NCI-H2107 treated with DMSO at 0.1 percent for 48 hours (cell line): Measurements from ENCODE around the gene PEX14.
"Not testable (repeated sequence)": the region's sequence is repeated elsewhere in the genome, so short reads cannot be mapped to it uniquely, and the experiment has no call there.

Source experiments
- DNase-seq: peaks from one replicate; lab custom pipeline; 2025; ENCODE audit not compliant: unreplicated experiment; lab: John Stamatoyannopoulos, UW

Gene PEX14, protein sequence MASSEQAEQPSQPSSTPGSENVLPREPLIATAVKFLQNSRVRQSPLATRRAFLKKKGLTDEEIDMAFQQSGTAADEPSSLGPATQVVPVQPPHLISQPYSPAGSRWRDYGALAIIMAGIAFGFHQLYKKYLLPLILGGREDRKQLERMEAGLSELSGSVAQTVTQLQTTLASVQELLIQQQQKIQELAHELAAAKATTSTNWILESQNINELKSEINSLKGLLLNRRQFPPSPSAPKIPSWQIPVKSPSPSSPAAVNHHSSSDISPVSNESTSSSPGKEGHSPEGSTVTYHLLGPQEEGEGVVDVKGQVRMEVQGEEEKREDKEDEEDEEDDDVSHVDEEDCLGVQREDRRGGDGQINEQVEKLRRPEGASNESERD

DNA sequence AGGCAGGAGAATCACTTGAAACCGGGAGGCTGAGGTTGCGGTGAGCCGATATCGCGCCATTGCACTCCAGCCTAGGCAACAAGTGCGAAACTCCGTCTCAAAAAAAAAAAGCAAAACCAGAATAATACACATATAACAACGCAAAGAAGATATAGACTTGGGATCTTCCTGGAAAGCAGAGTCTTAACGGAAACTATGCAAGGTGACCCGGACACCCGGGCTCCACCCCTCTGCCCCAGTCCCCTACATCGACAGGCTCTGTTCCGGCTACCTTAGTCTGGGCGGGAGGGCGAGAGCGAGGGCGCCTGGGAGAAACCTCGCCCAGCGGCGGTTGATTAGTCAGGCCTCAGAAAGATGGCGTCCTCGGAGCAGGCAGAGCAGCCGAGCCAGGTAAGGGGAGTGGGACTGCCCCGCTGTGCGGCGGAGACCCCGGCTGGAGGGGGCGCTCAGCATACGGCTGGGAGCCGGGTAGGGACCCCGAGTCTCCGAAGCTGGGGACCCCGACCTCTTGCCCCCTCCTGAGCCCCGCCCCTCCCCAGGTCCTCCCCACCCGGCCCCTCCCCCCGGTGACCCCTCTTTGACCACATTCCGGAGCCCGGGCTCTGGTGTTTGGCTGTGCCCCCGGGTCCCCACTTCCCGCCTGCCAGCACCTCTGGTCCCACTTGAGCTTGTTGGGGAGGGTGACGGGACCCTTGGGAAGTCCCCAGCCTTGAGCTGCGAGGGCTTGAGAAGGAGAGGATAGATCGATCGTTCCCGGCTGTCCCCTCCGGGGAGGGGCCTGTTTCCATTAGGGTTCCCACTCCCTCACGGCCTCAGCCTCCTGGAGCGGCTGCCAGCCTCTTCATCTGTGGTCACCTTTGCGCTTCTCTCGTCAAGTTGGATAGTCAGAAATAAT, at the start of gene PEX14:
Gene PEX14 (plus strand): TSS at position 338 of the 895 bp plus-strand sequence. CDS start 17 bp downstream, at position 355.
- no peak for DNase-seq

DNA sequence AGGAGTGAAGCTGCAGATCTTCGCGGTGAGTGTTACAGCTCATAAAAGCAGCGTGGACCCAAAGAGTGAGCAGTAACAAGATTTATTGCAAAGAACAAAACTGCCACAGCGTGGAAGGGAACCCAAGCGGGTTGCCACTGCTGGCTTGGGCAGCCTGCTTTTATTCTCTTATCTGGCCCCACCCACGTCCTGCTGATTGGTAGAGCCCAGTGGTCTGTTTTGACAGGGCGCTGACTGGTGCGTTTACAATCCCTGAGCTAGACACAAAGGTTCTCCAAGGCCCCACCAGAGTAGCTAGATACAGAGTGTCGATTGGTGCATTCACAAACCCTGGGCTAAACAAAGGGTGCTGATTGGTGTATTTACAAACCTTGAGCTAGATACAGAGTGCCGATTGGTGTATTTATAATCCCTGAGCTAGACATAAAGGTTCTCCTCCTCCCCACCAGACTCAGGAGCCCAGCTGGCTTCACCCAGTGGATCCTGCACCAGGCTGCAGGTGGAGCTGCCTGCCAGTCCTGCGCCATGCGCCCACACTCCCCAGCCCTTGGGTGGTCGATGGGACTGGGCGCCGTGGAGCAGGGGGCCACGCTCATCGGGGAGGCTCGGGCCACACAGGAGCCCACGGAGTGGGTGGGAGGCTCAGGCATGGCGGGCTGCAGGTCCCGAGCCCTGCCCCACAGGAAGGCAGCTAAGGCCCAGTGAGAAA, 48.8 kb upstream of the PEX14 start:
- not testable (repeated sequence) for DNase-seq

DNA sequence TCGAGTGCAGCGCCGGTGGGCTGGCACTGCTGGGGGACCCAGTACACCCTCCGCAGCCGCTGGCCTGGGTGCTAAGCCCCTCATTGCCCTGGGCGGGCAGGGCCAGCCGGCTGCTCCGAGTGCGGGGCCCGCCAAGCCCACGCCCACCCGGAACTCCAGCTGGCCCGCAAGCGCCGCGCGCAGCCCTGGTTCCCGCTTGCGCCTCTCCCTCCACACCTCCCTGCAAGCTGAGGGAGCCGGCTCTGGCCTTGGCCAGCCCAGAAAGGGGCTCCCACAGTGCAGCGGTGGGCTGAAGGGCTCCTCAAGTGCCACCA, 48.3 kb upstream of the PEX14 start:
- DNase-seq = not testable (repeated sequence)

GRCh38 chr1:10428984-10429383, 45.8 kb upstream of the PEX14 start:
- no peak for DNase-seq

- DNase-seq = no peak
Observed at GRCh38 chr1:10429868-10430215, 44.9 kb upstream of the PEX14 start.

GRCh38 chr1:10430216-10431069, 44.3 kb upstream of the PEX14 start, which contains the start of gene CENPS:
CENPS (plus strand) TSS chr1:10430433; CDS start chr1:10430518, 85 bp downstream.
- no peak for DNase-seq

DNA sequence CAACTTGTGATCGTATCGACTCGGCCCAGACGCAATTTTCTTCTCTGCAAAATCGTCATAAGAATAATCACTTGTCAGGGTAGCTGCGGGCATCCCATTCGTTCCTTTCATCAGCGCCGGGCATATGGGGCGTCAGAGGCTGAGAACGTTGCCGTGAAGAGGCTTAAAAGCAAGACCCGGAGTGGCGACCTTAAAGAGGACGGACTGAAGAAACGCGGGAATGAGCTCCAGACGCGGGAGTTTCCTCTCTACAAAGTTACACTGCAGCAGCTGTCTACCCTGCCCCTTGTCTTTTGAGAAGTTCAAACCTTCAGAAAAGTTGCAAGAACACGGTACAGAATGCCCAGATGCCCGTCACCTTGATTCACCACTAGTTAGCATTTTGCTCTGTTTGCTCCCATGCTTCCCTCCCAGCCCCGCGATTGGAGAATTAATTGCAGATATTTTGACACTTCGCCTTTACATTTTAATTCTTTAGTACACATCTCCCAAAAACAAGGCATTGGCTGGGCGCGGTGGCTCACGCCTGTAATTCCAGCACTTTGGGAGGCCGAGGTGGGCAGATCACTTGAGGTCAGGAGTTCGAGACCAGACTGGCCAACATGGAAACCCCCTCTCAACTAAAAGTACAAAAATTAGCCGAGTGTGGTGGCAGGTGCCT, 43.5 kb upstream of the PEX14 start:
- no peak for DNase-seq

- DNase-seq = no peak
Observed at GRCh38 chr1:10432910-10433700, 41.6 kb upstream of the PEX14 start.

DNA sequence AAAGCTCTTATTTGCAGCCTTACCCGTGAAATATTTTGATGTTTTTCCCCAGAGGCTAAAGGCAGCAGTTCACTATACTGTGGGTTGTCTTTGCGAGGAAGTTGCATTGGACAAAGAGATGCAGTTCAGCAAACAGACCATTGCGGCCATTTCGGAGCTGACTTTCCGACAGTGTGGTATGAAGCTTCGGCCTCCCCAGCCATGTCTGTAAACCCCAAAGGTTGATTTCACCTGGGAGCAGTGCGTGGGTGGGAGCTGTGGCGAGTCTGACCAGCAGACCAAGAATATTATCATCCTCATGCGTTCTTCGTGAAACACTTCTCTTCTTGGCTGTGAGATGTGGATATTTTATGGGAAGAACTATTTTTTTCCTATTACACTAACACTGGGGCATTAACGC, 41.0 kb upstream of the PEX14 start:
- no peak for DNase-seq

DNA sequence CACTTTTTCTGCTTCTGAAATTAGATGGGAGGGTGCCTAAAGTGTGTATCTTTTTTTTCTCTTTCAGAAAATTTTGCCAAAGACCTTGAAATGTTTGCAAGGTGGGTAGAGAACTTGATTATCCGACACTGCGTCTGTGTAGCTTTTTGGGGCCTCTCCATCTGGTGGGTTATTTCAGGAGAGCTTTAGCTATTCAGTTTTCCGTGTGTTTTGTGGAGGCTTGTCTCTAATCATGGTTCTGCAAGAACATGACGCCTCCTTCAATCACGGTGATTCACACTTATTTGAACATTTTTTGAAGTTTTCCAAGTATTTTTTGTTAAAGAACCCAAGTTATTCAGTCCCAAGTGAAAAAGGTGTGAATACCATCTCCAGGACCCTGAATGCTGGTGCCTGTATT, 40.2 kb upstream of the PEX14 start:
- DNase-seq = no peak

GRCh38 chr1:10437052-10437451, 37.7 kb upstream of the PEX14 start:
- DNase-seq = no peak

- DNase-seq = no peak
Observed at GRCh38 chr1:10438677-10439163, 36.0 kb upstream of the PEX14 start.

- DNase-seq = no peak
Observed at GRCh38 chr1:10440305-10440704, 34.4 kb upstream of the PEX14 start.

- no peak for DNase-seq
Observed at GRCh38 chr1:10440794-10441193, 34.0 kb upstream of the PEX14 start.

DNA sequence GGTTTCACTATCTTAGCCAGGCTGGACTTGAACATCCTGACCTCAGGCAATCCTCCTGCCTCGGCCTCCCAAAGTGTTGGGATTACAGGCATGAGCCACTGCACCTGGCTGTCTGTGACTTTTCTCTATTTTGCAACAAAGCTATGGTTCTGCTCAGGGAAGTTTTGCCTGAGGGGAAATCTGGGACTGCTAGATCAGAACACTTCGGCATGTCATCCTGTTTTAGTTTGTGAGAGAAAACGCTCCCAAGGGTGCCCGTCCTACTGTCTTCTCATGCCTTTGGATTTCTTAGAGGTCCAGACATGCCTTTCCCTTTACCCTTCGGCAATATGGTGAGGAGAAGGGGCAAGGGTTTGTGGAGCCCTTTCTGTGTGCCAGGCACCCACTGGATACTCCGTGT, 30.5 kb upstream of the PEX14 start:
- DNase-seq = no peak

- DNase-seq = no peak
Observed at GRCh38 chr1:10444795-10445397, 29.9 kb upstream of the PEX14 start.

GRCh38 chr1:10446790-10447422, 27.8 kb upstream of the PEX14 start:
- no peak for DNase-seq

GRCh38 chr1:10449751-10450150, 25.0 kb upstream of the PEX14 start, which contains the start of gene CORT:
CORT (plus strand) TSS chr1:10450031; CDS start chr1:10450224, 193 bp downstream.
- no peak for DNase-seq
